Astrocyte of the spinal cord (primary cell): ENCODE results near the gene OR56A3.

Source experiments
- DNase-seq: peaks from one replicate; pipeline ENCODE4 v3.0.0; 2011; ENCODE audit warnings: low read depth, low spot score
- H3K4me3 ChIP-seq: 2 replicates; pipeline ENCODE4 v1.5.1; 2011; ENCODE audit warnings: low read depth, mild to moderate bottlenecking, low read length, moderate library complexity
- in situ Hi-C: cut with HindIII; loops from 2 replicates; pipeline ENCODE4 v1.10.0; 2017; ENCODE audit warnings: low sequenced_read_pairs
- TF ChIP-seq, protein P1 (sequence below): IDR thresholded peaks from 2 replicates; pipeline ENCODE4 v1.5.1; 2012; ENCODE audit warnings: low read depth, mild to moderate bottlenecking, low read length, inconsistent platforms

The OR56A3 gene

DNA sequence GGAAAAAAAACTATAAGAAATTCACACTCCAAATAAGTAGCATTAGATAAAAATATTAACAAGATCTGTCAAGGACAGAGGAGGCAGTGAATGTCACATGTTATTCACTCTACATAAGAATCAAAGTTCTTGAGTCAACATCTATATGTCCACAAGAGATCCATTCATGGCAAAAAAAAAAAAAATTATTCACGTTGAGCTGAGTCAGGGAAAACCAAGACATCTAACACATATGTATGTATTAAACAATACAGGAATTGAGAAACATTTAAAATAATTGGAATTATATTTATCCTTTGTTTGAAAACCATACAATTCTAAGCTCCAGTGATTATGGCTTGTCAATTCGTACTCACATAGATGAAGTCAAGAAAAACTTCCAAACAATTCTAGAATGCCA, 24.9 kb downstream of the OR56A3 start:
- TF ChIP-seq, protein P1, sequence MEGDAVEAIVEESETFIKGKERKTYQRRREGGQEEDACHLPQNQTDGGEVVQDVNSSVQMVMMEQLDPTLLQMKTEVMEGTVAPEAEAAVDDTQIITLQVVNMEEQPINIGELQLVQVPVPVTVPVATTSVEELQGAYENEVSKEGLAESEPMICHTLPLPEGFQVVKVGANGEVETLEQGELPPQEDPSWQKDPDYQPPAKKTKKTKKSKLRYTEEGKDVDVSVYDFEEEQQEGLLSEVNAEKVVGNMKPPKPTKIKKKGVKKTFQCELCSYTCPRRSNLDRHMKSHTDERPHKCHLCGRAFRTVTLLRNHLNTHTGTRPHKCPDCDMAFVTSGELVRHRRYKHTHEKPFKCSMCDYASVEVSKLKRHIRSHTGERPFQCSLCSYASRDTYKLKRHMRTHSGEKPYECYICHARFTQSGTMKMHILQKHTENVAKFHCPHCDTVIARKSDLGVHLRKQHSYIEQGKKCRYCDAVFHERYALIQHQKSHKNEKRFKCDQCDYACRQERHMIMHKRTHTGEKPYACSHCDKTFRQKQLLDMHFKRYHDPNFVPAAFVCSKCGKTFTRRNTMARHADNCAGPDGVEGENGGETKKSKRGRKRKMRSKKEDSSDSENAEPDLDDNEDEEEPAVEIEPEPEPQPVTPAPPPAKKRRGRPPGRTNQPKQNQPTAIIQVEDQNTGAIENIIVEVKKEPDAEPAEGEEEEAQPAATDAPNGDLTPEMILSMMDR = no peak
- no peak for DNase-seq
- in situ Hi-C loops = no loop called here
- no peak overlapping the region for H3K4me3 ChIP-seq

DNA sequence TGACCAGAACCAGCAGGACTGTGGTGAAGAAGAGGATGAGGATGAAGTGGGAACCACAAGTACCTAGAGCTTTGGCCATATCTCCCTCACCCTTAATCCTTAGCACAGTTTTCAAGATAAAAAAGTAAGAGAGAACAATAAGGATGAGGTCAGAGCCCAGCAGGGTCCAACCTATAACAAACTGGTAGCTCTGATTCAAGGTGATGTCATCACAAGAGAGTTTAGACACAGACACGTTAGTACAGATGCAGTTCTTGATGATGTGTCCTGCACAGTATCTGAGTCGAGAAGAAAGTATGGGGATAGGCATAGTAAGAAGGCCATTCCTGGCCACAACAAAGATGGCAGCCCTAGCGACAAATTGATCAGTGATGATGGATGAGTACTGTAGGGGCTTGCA, 25.7 kb downstream of the OR56A3 start:
- H3K4me3 ChIP-seq = no peak overlapping the region
- in situ Hi-C loops = no loop called here
- no peak for DNase-seq
- TF ChIP-seq, protein P1 = no peak

DNA sequence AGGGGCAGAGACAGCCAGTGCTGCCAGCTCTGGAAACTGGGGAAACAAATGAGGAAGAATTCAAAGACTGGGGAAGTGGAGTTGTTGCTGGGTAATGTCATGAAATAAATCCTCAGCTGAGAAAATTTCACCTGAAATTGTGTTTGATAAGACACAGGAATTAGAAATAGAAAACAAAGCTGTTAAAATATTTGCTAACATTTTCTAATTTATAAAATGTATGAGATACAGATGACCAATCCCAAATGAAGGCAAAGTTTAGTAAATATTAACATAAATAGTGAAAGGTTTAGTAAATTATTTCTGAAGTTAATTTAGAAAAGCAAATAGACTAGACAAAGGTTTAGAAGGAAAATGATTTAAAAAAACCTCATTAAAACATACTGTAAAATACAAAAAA, 26.3 kb downstream of the OR56A3 start, which contains the start of gene OR56A5:
Gene OR56A5 (minus strand): TSS at position 101 of the 400 bp plus-strand sequence. CDS start 0 bp downstream, at position 101.
- in situ Hi-C loops = no loop called here
- TF ChIP-seq, protein P1 = no peak
- no peak within 1 kb of the TSS for H3K4me3 ChIP-seq
- no peak for DNase-seq

DNA sequence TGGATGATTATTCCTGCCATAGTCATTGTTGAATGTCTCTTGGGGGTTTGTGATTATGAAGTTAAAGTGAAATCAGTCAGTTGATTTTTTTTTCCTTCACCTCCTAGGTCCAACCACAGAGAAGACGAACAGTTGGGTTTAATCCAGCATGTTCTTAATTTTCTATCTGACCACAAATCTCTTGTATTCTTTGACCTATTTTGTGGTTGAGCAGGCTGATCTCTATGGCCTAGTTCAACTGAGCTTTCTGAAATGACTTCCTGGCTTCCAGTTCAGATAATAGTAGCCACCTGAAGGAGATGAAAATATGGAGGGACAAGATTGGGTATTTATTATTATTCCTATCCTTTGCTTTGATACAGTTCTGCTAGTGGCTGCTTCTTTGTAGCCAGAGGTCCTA, 31.5 kb downstream of the OR56A3 start:
- TF ChIP-seq, protein P1 = no peak
- H3K4me3 ChIP-seq = no peak overlapping the region
- DNase-seq = no peak
- in situ Hi-C loops = no loop called here

DNA sequence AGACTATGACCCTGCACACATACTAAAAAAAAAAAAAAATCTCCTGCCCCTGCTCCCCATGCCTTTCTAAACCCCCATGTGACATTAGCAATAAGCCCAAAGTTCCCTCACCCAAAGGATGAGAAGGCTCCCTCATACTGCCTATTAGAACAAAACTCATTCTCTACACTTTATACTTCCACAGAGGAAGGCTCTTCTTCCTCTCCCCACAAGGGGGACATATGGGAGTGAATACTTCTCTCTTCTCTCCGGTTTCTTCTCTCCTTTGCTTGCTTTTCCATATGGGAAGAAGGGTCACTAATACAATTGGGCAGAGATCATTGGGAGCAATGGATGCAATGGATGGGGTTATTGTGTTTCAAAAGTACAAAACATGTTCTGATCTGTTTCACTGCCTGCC, 41.4 kb downstream of the OR56A3 start:
- DNase-seq = no peak
- no peak overlapping the region for H3K4me3 ChIP-seq
- in situ Hi-C loops = no loop called here
- TF ChIP-seq, protein P1 = no peak

DNA sequence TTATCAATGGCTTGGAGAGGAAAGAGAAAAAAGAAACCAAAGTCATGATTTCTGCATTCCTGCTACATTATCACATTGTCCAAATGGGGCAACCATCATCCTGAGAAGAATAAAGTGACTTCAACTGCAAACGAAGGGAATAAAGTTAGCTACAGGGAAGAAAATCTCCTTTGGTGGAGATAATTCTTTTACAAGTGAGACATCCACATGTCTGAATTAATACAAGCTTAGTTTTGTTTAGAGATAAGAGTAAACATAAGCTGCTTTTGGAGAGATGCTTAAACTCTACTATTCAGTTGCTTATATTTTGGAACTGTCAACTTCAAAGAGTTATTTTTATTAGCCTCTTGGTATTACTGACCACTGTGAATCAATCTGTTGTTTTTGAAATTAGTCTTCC, 44.8 kb downstream of the OR56A3 start, which contains the start of gene OR52L1:
Gene OR52L1 (minus strand): TSS at position 101 of the 400 bp plus-strand sequence. CDS start 55 bp downstream, at position 46.
- in situ Hi-C loops = no loop called here
- DNase-seq = no peak
- no peak within 1 kb of the TSS for H3K4me3 ChIP-seq
- TF ChIP-seq, protein P1 = no peak

DNA sequence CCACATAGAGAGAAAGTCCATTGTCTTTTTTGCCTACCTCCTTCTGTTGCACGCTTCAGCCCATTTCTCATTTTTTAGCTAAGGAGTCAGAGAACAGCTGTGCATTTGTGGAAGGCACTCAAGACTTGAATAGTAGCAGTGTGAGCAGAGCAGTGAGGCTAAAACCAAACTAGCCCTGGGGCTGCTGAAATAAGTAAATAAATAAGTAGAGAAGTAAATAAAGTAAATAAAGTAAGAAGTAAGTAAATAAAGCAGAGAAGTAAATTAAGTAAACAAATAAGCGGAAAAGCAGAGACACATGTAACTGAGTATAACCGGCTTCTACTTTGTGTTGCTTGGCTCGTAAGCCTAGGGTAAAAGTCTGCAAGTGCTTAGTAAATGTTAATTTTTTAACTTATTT, 47.2 kb downstream of the OR56A3 start:
- DNase-seq = no peak
- TF ChIP-seq, protein P1 = no peak
- in situ Hi-C loops = no loop called here
- H3K4me3 ChIP-seq = no peak overlapping the region
